ENCODE results near the gene UGT1A4.
"Not testable (repeated sequence)": the region's sequence is repeated elsewhere in the genome, so short reads cannot be mapped to it uniquely, and the experiment has no call there.

Gene UGT1A4

GRCh38 chr2:233746475-233747282 lies 28.1 kb downstream of the UGT1A4 start:
- no peak overlapping the region for H3K27ac ChIP-seq (ENCODE audit: low read depth, low read length)

DNA sequence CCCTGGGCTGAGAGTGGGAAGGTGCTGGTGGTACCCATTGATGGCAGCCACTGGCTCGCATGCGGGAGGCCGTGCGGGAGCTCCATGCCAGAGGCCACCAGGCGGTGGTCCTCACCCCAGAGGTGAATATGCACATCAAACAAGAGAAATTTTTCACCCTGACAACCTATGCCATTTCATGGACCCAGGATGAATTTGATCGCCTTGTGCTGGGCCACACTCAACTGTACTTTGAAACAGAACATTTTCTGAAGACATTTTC lies 28.7 kb downstream of the UGT1A4 start:
- no peaks in the 10 kb centered on the region for H3K4me1 ChIP-seq (ENCODE audit: control insufficient read depth in 5 of 5, insufficient read depth in 5 of 5, low read length in 5 of 5)
- H3K27ac ChIP-seq (ENCODE audit: low read depth, low read length) = no peak overlapping the region
- peaks cover 0 to 7% (median 2%) of the 10 kb centered on the region in 5 donors for H3K9me3 ChIP-seq (ENCODE audit: control insufficient read depth in 5 of 5, low read length in 5 of 5)
- no peak overlapping the region for H3K9ac ChIP-seq (ENCODE audit: low read length in 5 of 5)
- H3K36me3 ChIP-seq (ENCODE audit: control insufficient read depth in 5 of 5, insufficient read depth in 5 of 5, low read length in 5 of 5) = no peaks in the 10 kb centered on the region
- H3K4me3 ChIP-seq (ENCODE audit: low read depth in 1 of 5, low read length in 5 of 5) = no peak overlapping the region
- no peaks in the 10 kb centered on the region for H3K27me3 ChIP-seq (ENCODE audit: control insufficient read depth in 5 of 5, insufficient read depth in 4 of 5, low read length in 5 of 5)

More at GRCh38 chr2:233746475-233747282, 28.1 kb downstream of the UGT1A4 start:
- Histone ChIP-seq H3K27me3 (ENCODE audit: control insufficient read depth in 5 of 5, insufficient read depth in 4 of 5, low read length in 5 of 5) (no peaks in the 10 kb centered on the region), H3K4me1 (ENCODE audit: control insufficient read depth in 5 of 5, insufficient read depth in 5 of 5, low read length in 5 of 5) (no peaks in the 10 kb centered on the region), H3K9me3 (ENCODE audit: control insufficient read depth in 5 of 5, low read length in 5 of 5) (peaks cover 0 to 7% (median 2%) of the 10 kb centered on the region in 5 donors), H3K36me3 (ENCODE audit: control insufficient read depth in 5 of 5, insufficient read depth in 5 of 5, low read length in 5 of 5) (no peaks in the 10 kb centered on the region), H3K4me3 (ENCODE audit: low read depth in 1 of 5, low read length in 5 of 5) (no peak overlapping the region), H3K9ac (ENCODE audit: low read length in 5 of 5) (no peak overlapping the region)

DNA sequence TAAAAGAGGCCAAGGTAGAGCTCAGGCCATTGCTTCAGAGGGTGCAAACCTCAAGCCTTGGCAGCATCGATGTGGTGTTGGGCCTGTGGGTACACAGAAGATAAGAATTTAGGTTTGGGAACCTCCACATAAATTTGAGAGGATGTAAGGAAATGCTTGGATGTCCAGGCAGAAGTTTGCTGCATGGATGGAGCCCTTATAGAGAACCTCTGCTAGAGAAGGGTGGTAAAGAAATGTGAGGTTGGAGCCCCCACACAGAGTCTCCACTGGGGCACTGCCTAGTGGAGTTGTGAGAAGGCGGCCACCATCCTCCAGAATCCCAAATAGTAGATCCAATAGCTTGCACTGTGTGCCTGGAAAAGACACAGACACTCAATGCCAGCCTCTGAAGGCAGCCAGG lies 32.2 kb downstream of the UGT1A4 start:
- H3K9me3 ChIP-seq (ENCODE audit: control insufficient read depth in 5 of 5, low read length in 5 of 5); H3K4me1 ChIP-seq (ENCODE audit: control insufficient read depth in 5 of 5, insufficient read depth in 5 of 5, low read length in 5 of 5); H3K9ac ChIP-seq (ENCODE audit: low read length in 5 of 5); H3K36me3 ChIP-seq (ENCODE audit: control insufficient read depth in 5 of 5, insufficient read depth in 5 of 5, low read length in 5 of 5); H3K27ac ChIP-seq (ENCODE audit: low read depth, low read length); H3K4me3 ChIP-seq (ENCODE audit: low read depth in 1 of 5, low read length in 5 of 5); H3K27me3 ChIP-seq (ENCODE audit: control insufficient read depth in 5 of 5, insufficient read depth in 4 of 5, low read length in 5 of 5): not testable (repeated sequence)

DNA sequence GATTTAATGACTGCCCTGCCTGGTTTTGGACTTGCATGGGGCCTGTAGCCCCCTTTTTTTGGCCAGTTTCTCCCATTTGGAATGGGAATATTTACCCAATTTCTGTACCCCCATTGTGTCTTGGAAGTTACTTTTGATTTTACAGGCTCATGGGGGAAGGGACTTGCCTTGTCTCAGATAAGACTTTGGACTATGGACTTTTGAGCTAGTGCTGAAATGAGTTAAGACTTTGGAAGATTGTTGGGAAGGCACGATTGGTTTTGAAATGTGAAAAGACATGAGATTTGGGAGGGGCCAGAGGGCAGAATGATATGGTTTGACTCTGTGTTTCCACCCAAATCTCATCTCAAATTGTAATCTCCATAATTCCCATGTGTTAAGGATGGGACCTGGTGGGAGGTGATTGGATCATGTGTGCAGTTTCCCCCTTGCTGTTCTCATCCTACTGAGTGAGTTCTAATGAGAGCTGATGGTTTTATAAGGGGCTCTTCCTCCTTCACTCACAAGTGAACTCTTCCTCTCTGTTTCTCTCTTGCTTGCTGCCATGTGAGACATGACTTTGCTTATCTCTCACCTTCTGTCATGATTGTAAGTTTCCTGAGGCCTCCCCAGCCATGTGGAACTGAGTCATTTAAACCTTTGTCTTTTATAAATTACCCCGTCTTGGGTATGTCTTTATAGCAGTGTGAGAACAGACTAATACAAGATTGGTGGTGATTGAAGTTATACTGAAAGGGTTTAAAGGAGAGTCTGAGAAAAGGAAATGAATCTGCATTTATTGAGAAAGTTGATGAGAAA lies 32.9 kb downstream of the UGT1A4 start:
- not testable (repeated sequence) for H3K9ac ChIP-seq (ENCODE audit: low read length in 5 of 5); H3K4me3 ChIP-seq (ENCODE audit: low read depth in 1 of 5, low read length in 5 of 5); H3K9me3 ChIP-seq (ENCODE audit: control insufficient read depth in 5 of 5, low read length in 5 of 5); H3K36me3 ChIP-seq (ENCODE audit: control insufficient read depth in 5 of 5, insufficient read depth in 5 of 5, low read length in 5 of 5); H3K27ac ChIP-seq (ENCODE audit: low read depth, low read length); H3K4me1 ChIP-seq (ENCODE audit: control insufficient read depth in 5 of 5, insufficient read depth in 5 of 5, low read length in 5 of 5); H3K27me3 ChIP-seq (ENCODE audit: control insufficient read depth in 5 of 5, insufficient read depth in 4 of 5, low read length in 5 of 5)

- no peaks in the 10 kb centered on the region for H3K4me1 ChIP-seq (ENCODE audit: control insufficient read depth in 5 of 5, insufficient read depth in 5 of 5, low read length in 5 of 5)
- no peaks in the 10 kb centered on the region for H3K36me3 ChIP-seq (ENCODE audit: control insufficient read depth in 5 of 5, insufficient read depth in 5 of 5, low read length in 5 of 5)
- H3K27me3 ChIP-seq (ENCODE audit: control insufficient read depth in 5 of 5, insufficient read depth in 4 of 5, low read length in 5 of 5) = no peaks in the 10 kb centered on the region
- no peak overlapping the region for H3K27ac ChIP-seq (ENCODE audit: low read depth, low read length)
- H3K4me3 ChIP-seq (ENCODE audit: low read depth in 1 of 5, low read length in 5 of 5) = no peak overlapping the region
- no peak overlapping the region for H3K9ac ChIP-seq (ENCODE audit: low read length in 5 of 5)
- peaks cover 0 to 5% (median 2%) of the 10 kb centered on the region in 5 donors for H3K9me3 ChIP-seq (ENCODE audit: control insufficient read depth in 5 of 5, low read length in 5 of 5)
These were observed 36.5 kb downstream of the UGT1A4 start for GRCh38 chr2:233754872-233755611.

DNA sequence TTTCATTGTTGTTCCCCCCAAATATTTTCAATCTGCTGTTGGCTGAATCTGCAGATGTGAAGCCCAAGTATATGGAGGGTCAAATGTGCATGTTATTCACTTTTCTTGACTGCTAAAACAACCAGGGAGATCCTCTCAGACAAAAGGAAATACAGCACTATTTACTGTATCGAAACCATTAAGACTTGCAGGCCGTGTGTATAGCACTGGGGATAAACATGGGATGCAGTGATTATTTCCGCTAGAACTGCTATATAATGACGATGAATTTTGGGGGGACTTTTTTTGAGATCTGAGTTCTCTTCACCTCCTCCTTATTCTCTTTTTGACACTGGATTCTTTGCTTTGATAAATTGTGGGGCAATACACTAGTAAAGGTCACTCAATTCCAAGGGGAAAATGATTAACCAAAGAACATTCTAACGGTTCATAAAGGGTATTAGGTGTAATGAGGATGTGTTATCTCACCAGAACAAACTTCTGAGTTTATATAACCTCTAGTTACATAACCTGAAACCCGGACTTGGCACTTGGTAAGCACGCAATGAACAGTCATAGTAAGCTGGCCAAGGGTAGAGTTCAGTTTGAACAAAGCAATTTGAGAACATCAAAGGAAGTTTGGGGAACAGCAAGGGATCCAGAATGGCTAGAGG lies 38.0 kb downstream of the UGT1A4 start:
- no peak overlapping the region for H3K9ac ChIP-seq (ENCODE audit: low read length in 5 of 5)
- H3K9me3 ChIP-seq (ENCODE audit: control insufficient read depth in 5 of 5, low read length in 5 of 5) = no peaks in the 10 kb centered on the region
- no peaks in the 10 kb centered on the region for H3K4me1 ChIP-seq (ENCODE audit: control insufficient read depth in 5 of 5, insufficient read depth in 5 of 5, low read length in 5 of 5)
- no peaks in the 10 kb centered on the region for H3K36me3 ChIP-seq (ENCODE audit: control insufficient read depth in 5 of 5, insufficient read depth in 5 of 5, low read length in 5 of 5)
- H3K27me3 ChIP-seq (ENCODE audit: control insufficient read depth in 5 of 5, insufficient read depth in 4 of 5, low read length in 5 of 5) = no peaks in the 10 kb centered on the region
- H3K27ac ChIP-seq (ENCODE audit: low read depth, low read length) = no peak overlapping the region
- no peak overlapping the region for H3K4me3 ChIP-seq (ENCODE audit: low read depth in 1 of 5, low read length in 5 of 5)

GRCh38 chr2:233758141-233758540 lies 39.6 kb downstream of the UGT1A4 start:
- H3K36me3 ChIP-seq (ENCODE audit: control insufficient read depth in 5 of 5, insufficient read depth in 5 of 5, low read length in 5 of 5) = no peaks in the 10 kb centered on the region
- H3K9ac ChIP-seq (ENCODE audit: low read length in 5 of 5) = no peak overlapping the region
- H3K27me3 ChIP-seq (ENCODE audit: control insufficient read depth in 5 of 5, insufficient read depth in 4 of 5, low read length in 5 of 5) = no peaks in the 10 kb centered on the region
- no peak overlapping the region for H3K27ac ChIP-seq (ENCODE audit: low read depth, low read length)
- no peak overlapping the region for H3K4me3 ChIP-seq (ENCODE audit: low read depth in 1 of 5, low read length in 5 of 5)
- H3K4me1 ChIP-seq (ENCODE audit: control insufficient read depth in 5 of 5, insufficient read depth in 5 of 5, low read length in 5 of 5) = no peaks in the 10 kb centered on the region
- no peaks in the 10 kb centered on the region for H3K9me3 ChIP-seq (ENCODE audit: control insufficient read depth in 5 of 5, low read length in 5 of 5)

DNA sequence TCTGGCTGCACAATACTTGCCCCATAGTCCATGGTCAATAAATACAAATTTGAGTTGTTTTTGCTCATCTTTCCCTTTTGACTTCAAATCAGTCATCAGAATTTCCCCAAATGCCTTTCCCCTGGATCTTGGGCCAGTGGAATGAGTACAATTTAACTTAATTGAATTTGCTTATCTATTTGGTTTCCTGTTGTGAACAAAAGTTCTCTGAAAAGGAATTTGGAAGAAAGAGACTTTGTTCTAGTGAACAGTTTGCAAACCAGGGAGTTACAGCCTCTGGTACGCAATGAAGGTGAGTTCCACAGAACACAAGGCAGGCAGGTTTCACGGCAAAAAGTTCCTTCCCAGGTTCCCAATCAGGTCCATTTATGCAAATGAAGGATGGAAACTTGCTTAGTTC lies 40.3 kb downstream of the UGT1A4 start:
- H3K36me3 ChIP-seq (ENCODE audit: control insufficient read depth in 5 of 5, insufficient read depth in 5 of 5, low read length in 5 of 5) = no peaks in the 10 kb centered on the region
- no peak overlapping the region for H3K27ac ChIP-seq (ENCODE audit: low read depth, low read length)
- H3K9ac ChIP-seq (ENCODE audit: low read length in 5 of 5) = no peak overlapping the region
- H3K9me3 ChIP-seq (ENCODE audit: control insufficient read depth in 5 of 5, low read length in 5 of 5) = no peaks in the 10 kb centered on the region
- no peaks in the 10 kb centered on the region for H3K4me1 ChIP-seq (ENCODE audit: control insufficient read depth in 5 of 5, insufficient read depth in 5 of 5, low read length in 5 of 5)
- H3K4me3 ChIP-seq (ENCODE audit: low read depth in 1 of 5, low read length in 5 of 5) = no peak overlapping the region
- no peaks in the 10 kb centered on the region for H3K27me3 ChIP-seq (ENCODE audit: control insufficient read depth in 5 of 5, insufficient read depth in 4 of 5, low read length in 5 of 5)

DNA sequence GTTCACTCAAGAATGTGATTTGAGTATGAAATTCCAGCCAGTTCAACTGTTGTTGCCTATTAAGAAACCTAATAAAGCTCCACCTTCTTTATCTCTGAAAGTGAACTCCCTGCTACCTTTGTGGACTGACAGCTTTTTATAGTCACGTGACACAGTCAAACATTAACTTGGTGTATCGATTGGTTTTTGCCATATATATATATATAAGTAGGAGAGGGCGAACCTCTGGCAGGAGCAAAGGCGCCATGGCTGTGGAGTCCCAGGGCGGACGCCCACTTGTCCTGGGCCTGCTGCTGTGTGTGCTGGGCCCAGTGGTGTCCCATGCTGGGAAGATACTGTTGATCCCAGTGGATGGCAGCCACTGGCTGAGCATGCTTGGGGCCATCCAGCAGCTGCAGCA lies 41.5 kb downstream of the UGT1A4 start, which contains the start of gene UGT1A1:
UGT1A1 (plus strand) TSS at position 228 of the 400 bp plus-strand sequence; CDS start at position 246, 18 bp downstream.
- H3K9ac ChIP-seq (ENCODE audit: low read length in 5 of 5) = no peak within 1 kb of the TSS
- no peak within 1 kb of the TSS for H3K4me3 ChIP-seq (ENCODE audit: low read depth in 1 of 5, low read length in 5 of 5)
- no peaks in the 10 kb centered on the region for H3K9me3 ChIP-seq (ENCODE audit: control insufficient read depth in 5 of 5, low read length in 5 of 5)
- H3K4me1 ChIP-seq (ENCODE audit: control insufficient read depth in 5 of 5, insufficient read depth in 5 of 5, low read length in 5 of 5) = no peaks in the 10 kb centered on the region
- H3K27me3 ChIP-seq (ENCODE audit: control insufficient read depth in 5 of 5, insufficient read depth in 4 of 5, low read length in 5 of 5) = peaks cover 0 to 4% (median 0%) of the 10 kb centered on the region in 5 donors
- H3K36me3 ChIP-seq (ENCODE audit: control insufficient read depth in 5 of 5, insufficient read depth in 5 of 5, low read length in 5 of 5) = no peaks in the 10 kb centered on the region
- H3K27ac ChIP-seq (ENCODE audit: low read depth, low read length) = no peak within 1 kb of the TSS
